Endothelial cell of umbilical vein (primary cell): ENCODE results near the gene FSD1. TPM values are rescaled to one million over a fixed set of nuclear protein-coding genes. Genes with fewer than 3 reads are reported as not detected.

Experiments used
- BruUV-seq: library from RNA; stranded (reverse); fragments of 400-500 nt; replicated peaks from 2 replicates; lab custom pipeline; 2021; lab: Mats Ljungman, UMichigan
- CTCF ChIA-PET: fragments of 300-600, 350-600 bp; sonication (Branson Sonifier 250); formaldehyde crosslinking; loops from one replicate; lab custom pipeline; 2021; ENCODE audit warnings: antibody characterized with exemption, inconsistent platforms; lab: Charles Lee
- POLR2A ChIA-PET: fragments of 300-600, 350-600 bp; sonication (Branson Sonifier 250); formaldehyde crosslinking; loops from one replicate; lab custom pipeline; 2021; ENCODE audit warnings: antibody characterized with exemption, inconsistent platforms; lab: Charles Lee
- DNase-seq: peaks from one replicate; pipeline ENCODE4 v3.0.0-alpha.2; 2011; ENCODE audit warnings: low read depth, low spot score
- FAIRE-seq: peaks from 2 replicates; lab custom pipeline; 2011; peaks lifted over from hg19 to GRCh38; lab: Jason Lieb, UNC
- H2AFZ ChIP-seq: 2 replicates; pipeline ENCODE4 v1.6.0; 2012; ENCODE audit warnings: low read depth, low read length, control low read depth, inconsistent platforms
- H3K27ac ChIP-seq: 2 replicates; pipeline ENCODE4 v1.5.1; 2011; ENCODE audit warnings: low read depth, mild to moderate bottlenecking, control low read depth, low read length, moderate library complexity; ENCODE audit not compliant: insufficient read depth
- H3K27me3 ChIP-seq, 2 experiments: 2 replicates each; pipeline versions ENCODE4 v1.6.0 to v1.6.1; 2011; ENCODE audit warnings: low read length in 2 of 2, mixed read lengths in 1 of 2; ENCODE audit not compliant: control insufficient read depth in 2 of 2, insufficient read depth in 2 of 2
- H3K36me3 ChIP-seq, 2 experiments: 2 replicates in 1 of 2; 3 replicates in 1 of 2; pipeline ENCODE4 v1.5.1; 2011; ENCODE audit warnings: low read length in 2 of 2, mild to moderate bottlenecking in 1 of 2, moderate library complexity in 1 of 2; ENCODE audit not compliant: control insufficient read depth in 2 of 2, insufficient read depth in 2 of 2; ENCODE audit errors: extremely low read depth in 1 of 2
- H3K4me1 ChIP-seq: 3 replicates; pipeline ENCODE4 v1.5.1; 2011; ENCODE audit warnings: mild to moderate bottlenecking, low read length; ENCODE audit not compliant: control insufficient read depth, insufficient read depth; ENCODE audit errors: extremely low read depth
- H3K4me2 ChIP-seq: 2 replicates; pipeline ENCODE4 v1.6.1; 2011; ENCODE audit warnings: low read length, control low read depth, mixed read lengths; ENCODE audit not compliant: insufficient read depth
- H3K4me3 ChIP-seq, 3 experiments: fragments of 200-600 bp in 1 of 3; sonication (generic), shearing (Covaris generic) in 1 of 3; replicated peaks in 1 of 3; 2 replicates each; pipeline ENCODE4 v1.5.1; 2011 to 2016; ENCODE audit warnings: control low read depth in 3 of 3, low read length in 3 of 3, mild to moderate bottlenecking in 2 of 3, inconsistent platforms in 1 of 3, low read depth in 1 of 3, moderate library complexity in 1 of 3; ENCODE audit not compliant: insufficient read depth in 1 of 3
- H3K79me2 ChIP-seq: 2 replicates; pipeline ENCODE4 v1.6.0; 2012; ENCODE audit warnings: low read length, inconsistent platforms; ENCODE audit not compliant: control insufficient read depth, insufficient read depth
- H3K9ac ChIP-seq: replicated peaks from 2 replicates; pipeline ENCODE3; 2011; ENCODE audit warnings: low read length, control low read depth; ENCODE audit not compliant: insufficient read depth; ENCODE audit errors: extremely low read depth
- H3K9me1 ChIP-seq: replicated peaks from 3 replicates; pipeline ENCODE4 v1.6.0; 2011; ENCODE audit warnings: mild to moderate bottlenecking, low read length; ENCODE audit not compliant: control insufficient read depth, insufficient read depth; ENCODE audit errors: extremely low read depth
- H3K9me3 ChIP-seq: replicated peaks from 2 replicates; pipeline ENCODE4 v1.5.1; 2012; ENCODE audit warnings: low read length, inconsistent platforms; ENCODE audit not compliant: control insufficient read depth, insufficient read depth
- H4K20me1 ChIP-seq: replicated peaks from 2 replicates; pipeline ENCODE3; 2011; ENCODE audit warnings: mild to moderate bottlenecking, low read length; ENCODE audit not compliant: control insufficient read depth, insufficient read depth; ENCODE audit errors: extremely low read depth
- GATA2 ChIP-seq: IDR thresholded peaks from 2 replicates; pipeline ENCODE4 v1.7.0; 2011; ENCODE audit warnings: low read depth, mild to moderate bottlenecking, moderate library complexity, mixed read lengths, low read length; ENCODE audit not compliant: insufficient read length, insufficient read depth
- JUN ChIP-seq: IDR thresholded peaks from 2 replicates; pipeline ENCODE4 v1.6.1; 2011; ENCODE audit warnings: borderline replicate concordance, low read depth; ENCODE audit not compliant: insufficient read length, insufficient read depth
- POLR2A ChIP-seq: IDR thresholded peaks from 2 replicates; pipeline ENCODE4 v1.6.1; 2012; ENCODE audit warnings: low read depth, mild to moderate bottlenecking, control low read depth, low read length
- dilution Hi-C: fragments of 300-500 bp; cut with MboI; formaldehyde crosslinking; loops from one replicate; pipeline ENCODE4 v1.15.0; 2019; ENCODE audit warnings: low sequenced_read_pairs; ENCODE audit not compliant: extremely low pct_ligation_motif_present
- intact Hi-C: fragments of 100-400 bp; cut with micrococcal nuclease; formaldehyde crosslinking; loops from one replicate; pipeline ENCODE4 v1.10.0; 2022
- polyA plus RNA-seq, 4 experiments: library from polyadenylated mRNA; depleted of rRNA in 3 of 4; stranded (reverse) in 3 of 4; unstranded in 1 of 4; fragments of >200 nt; gene quantifications; 2 replicates each; pipeline versions ENCODE4 v1.2.1 to v1.2.3, GENCODE V29; 2011 to 2012; ENCODE audit warnings: missing spikeins in 1 of 4
- total RNA-seq: library from RNA; stranded (reverse); gene quantifications from 2 replicates; pipeline ENCODE4 v1.2.3, GENCODE V29; 2021
- TF ChIP-seq, protein P1 (sequence below), 2 donors: IDR thresholded peaks; 1 replicate in 1 of 2; 2 replicates in 1 of 2; pipeline ENCODE4 v1.5.1; 2011; ENCODE audit warnings: low read length in 2 of 2, mild to moderate bottlenecking in 2 of 2, moderate library complexity in 2 of 2, control low read depth in 1 of 2, inconsistent platforms in 1 of 2, low read depth in 1 of 2; ENCODE audit not compliant: insufficient read depth in 1 of 2; ENCODE audit errors: extremely low read depth in 1 of 2

FSD1 gene
- total and polyA plus RNA-seq, 2 donors (not counting 3 experiments of a cell fraction or from before 2014, with no cell fraction given) = 25.8 to 55.5 TPM

DNA sequence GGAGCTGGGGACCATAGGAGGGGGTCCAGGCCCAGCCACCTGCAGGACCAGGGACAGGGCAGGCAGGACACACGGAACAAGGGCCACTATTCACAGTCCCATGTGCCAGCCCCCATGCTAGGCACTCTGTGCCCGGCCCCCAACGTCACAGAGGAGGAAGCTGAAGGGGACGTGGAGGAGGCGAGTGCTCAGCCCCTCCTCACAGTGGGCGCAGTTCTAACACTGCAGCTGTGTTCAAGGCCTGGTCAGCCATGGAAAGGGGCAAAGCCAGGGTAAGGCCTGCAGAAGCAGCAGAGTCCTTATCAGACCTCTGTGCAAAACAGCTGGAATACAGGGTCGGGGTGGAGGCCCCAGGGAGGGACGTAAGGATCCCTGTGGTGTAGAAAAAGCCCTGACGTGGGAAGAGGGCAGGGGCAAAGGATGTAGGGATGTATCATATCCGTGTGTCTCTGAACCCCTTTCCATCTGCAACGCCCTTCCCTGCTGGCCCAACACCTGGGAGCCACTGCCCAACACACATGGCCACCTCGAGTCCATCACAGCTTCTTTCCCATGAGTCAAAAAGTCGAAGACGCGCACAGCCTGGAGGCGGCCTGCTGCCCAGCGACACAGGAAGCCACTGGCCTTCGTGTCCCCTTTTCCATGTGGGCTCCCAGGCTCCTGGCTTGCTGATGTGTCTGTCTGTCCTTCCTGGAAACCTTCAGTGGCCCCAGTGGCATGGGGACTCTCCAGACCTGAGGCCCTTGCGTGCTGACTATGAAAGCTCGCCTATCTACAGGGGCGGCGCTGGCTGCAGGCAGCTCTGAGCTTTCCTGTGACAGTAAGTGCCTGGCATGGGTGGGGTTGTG is 68.0 kb downstream of the FSD1 start:
- no peak overlapping the region for H3K4me3 ChIP-seq
- H2AFZ ChIP-seq = no peak overlapping the region
- peaks cover 0 to 10% of the 10 kb centered on the region in 2 experiments for H3K36me3 ChIP-seq
- H3K79me2 ChIP-seq = peaks cover 96% of the 10 kb centered on the region
- no peak overlapping the region for H3K4me2 ChIP-seq
- H3K9ac ChIP-seq = no peak overlapping the region
- FAIRE-seq (no peak), DNase-seq (no peak)
- no peaks in the 10 kb centered on the region for H3K27me3 ChIP-seq
- H3K9me1 ChIP-seq = no peaks in the 10 kb centered on the region
- TF ChIP-seq JUN (no peak), POLR2A (no peak), GATA2 (no peak)
- TF ChIP-seq, protein P1, sequence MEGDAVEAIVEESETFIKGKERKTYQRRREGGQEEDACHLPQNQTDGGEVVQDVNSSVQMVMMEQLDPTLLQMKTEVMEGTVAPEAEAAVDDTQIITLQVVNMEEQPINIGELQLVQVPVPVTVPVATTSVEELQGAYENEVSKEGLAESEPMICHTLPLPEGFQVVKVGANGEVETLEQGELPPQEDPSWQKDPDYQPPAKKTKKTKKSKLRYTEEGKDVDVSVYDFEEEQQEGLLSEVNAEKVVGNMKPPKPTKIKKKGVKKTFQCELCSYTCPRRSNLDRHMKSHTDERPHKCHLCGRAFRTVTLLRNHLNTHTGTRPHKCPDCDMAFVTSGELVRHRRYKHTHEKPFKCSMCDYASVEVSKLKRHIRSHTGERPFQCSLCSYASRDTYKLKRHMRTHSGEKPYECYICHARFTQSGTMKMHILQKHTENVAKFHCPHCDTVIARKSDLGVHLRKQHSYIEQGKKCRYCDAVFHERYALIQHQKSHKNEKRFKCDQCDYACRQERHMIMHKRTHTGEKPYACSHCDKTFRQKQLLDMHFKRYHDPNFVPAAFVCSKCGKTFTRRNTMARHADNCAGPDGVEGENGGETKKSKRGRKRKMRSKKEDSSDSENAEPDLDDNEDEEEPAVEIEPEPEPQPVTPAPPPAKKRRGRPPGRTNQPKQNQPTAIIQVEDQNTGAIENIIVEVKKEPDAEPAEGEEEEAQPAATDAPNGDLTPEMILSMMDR (IDR thresholded peaks at IDR 0.05; ENCODE audit: extremely low read depth in 1 of 2, insufficient read depth in 1 of 2, low read depth in 1 of 2, low read length in 2 of 2) = no peak
- ChIA-PET CTCF (interaction anchor here (1.0 to 2.4 kb wide), 2 partner anchors 27 to 28 kb away, joined by 4 to 8 read pairs; partner anchors contain the start of gene SH3GL1), POLR2A (no interaction called here)
- intact Hi-C loops = no loop called here
- H4K20me1 ChIP-seq = no peaks in the 10 kb centered on the region
- H3K9me3 ChIP-seq = no peaks in the 10 kb centered on the region
- H3K27ac ChIP-seq = no peak overlapping the region
- no TSS peak for BruUV-seq
- H3K4me1 ChIP-seq = peaks cover 57% of the 10 kb centered on the region
- dilution Hi-C loops = no loop called here
